IPS-15b (cell line): ENCODE data around the gene NPFF.

Experiments
- H3K27me3 ChIP-seq: one replicate; pipeline ENCODE4 v1.6.1; 2013; ENCODE audit warnings: low read length; ENCODE audit not compliant: control insufficient read depth, insufficient read depth
- H3K36me3 ChIP-seq: one replicate; pipeline ENCODE4 v1.6.1; 2013; ENCODE audit warnings: low read length; ENCODE audit not compliant: control insufficient read depth, insufficient read depth
- H3K4me1 ChIP-seq: one replicate; pipeline ENCODE4 v1.6.1; 2013; ENCODE audit warnings: mild to moderate bottlenecking, low read length; ENCODE audit not compliant: control insufficient read depth, insufficient read depth
- H3K4me3 ChIP-seq: one replicate; pipeline ENCODE4 v1.5.1; 2013; ENCODE audit warnings: low read depth, low read length
- H3K9ac ChIP-seq: one replicate; pipeline ENCODE4 v1.6.1; 2013; ENCODE audit warnings: low read depth, mild to moderate bottlenecking, low read length
- H3K9me3 ChIP-seq: one replicate; pipeline ENCODE4 v1.6.1; 2013; ENCODE audit warnings: mild to moderate bottlenecking, low read length; ENCODE audit not compliant: control insufficient read depth, insufficient read depth

The NPFF gene

DNA sequence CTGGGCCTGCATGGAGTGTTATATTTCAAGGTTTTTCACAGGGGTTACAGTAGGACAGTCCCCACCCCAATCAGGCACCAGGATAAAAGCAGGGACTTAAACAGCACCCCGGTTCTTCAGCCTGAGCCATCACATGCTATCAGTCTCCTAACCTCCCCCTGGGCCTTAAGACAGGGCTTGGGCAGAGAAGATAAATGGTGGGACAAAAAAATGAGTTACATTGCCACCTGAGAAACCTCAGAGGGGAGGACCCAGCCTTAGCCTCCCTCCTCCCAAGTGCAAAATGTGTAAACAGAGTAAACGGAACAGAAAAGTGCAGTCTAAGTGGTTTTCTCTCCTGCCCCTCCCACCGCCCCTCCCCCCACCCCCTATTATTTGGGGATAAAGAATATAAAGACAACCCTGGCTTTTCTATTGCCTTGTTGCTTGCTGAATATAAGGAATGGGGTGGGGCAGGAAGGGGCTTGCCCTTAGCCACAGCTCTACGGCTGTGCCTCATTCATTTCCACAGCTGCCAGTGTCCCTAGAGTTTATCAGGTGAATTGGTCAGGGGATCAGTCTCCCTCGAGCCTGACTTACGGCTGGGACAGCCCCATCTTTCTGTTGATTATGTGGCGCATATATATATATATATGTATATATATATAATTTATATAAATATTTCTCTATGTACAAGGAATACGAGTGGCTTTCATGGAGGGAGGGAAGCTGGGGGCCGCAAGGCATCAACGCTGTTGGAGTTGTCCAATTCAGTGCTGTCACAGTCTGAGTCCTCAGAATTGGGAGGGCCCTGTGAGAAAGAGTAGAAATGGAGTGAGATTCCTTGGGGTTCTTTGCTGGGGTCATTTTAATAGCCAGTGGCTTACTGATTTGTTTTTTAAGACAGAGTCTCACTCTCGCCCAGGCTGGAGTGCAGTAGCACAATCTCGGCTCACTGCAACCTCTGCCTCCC, 26.5 kb downstream of the NPFF start:
- Histone ChIP-seq H3K27me3 (no peaks in the 10 kb centered on the region), H3K4me1 (peaks cover 4% of the 10 kb centered on the region), H3K4me3 (no peak overlapping the region), H3K9ac (no peak overlapping the region), H3K36me3 (peaks cover 45% of the 10 kb centered on the region), H3K9me3 (no peaks in the 10 kb centered on the region)

DNA sequence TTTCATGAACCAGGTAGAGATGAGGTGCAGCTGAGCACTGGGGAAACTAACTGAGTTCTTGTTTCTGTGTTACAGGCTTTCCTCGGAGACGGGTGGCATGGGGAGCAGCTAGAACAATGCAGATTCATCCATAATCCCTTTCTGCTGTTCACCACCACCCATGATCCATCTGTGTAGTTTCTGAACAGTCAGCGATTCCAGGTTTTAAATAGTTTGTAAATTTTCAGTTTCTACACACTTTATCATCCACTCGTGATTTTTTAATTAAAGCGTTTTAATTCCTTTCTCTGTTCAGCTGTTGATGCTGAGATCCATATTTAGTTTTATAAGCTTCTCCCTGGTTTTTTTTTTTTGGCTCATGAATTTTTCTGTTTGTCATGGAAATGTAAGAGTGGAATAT, 28.0 kb downstream of the NPFF start:
- no peaks in the 10 kb centered on the region for H3K27me3 ChIP-seq
- peaks cover 48% of the 10 kb centered on the region for H3K36me3 ChIP-seq
- no peak overlapping the region for H3K4me3 ChIP-seq
- H3K9ac ChIP-seq, result no peak overlapping the region
- no peaks in the 10 kb centered on the region for H3K9me3 ChIP-seq
- peaks cover 7% of the 10 kb centered on the region for H3K4me1 ChIP-seq

DNA sequence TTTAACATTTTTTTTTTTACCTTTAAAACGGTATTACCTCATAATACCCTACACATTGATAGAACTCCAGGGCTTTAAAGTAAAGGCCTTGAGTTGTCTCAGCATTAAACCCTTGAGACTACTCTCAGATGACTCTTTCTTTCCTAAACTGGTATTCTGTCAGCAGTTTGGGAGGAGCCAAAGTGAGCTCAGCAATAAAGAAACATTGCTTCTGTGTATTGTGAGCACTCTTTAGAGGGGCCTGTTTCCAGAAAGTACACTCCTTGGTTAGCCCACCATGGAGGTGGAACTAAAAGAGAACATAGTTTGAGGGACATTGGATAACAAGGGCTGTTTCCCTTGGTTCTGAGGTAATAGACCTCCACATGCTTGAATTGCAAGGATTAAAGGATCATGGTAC, 28.4 kb downstream of the NPFF start:
- H3K36me3 ChIP-seq, result peaks cover 51% of the 10 kb centered on the region
- H3K27me3 ChIP-seq, result no peaks in the 10 kb centered on the region
- peaks cover 7% of the 10 kb centered on the region for H3K4me1 ChIP-seq
- H3K4me3 ChIP-seq, result no peak overlapping the region
- no peak overlapping the region for H3K9ac ChIP-seq
- no peaks in the 10 kb centered on the region for H3K9me3 ChIP-seq

DNA sequence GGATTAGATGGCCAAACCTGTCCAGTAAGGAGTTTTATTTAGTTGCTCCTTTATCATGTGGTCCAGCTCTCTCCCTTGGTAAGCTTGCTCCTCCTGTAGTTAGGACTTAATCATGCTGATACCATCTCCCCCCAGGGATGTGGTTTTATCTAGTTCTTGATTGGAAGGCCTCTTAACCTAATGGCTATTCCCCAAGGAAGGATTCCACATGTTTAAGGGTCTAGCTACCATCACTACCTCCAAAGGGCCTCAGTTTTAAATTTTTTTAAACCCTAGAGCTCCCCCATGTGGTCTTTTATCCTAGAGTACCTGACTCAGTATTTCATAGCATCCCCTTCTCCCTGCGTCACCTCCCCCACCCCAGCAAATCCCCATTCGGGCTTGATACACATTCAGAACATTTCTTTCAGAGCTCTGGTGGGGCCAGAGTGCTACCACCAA, 30.5 kb downstream of the NPFF start:
- Histone ChIP-seq H3K4me1 (peaks cover 7% of the 10 kb centered on the region), H3K9me3 (no peaks in the 10 kb centered on the region), H3K9ac (no peak overlapping the region), H3K27me3 (no peaks in the 10 kb centered on the region), H3K36me3 (peaks cover 39% of the 10 kb centered on the region), H3K4me3 (no peak overlapping the region)

DNA sequence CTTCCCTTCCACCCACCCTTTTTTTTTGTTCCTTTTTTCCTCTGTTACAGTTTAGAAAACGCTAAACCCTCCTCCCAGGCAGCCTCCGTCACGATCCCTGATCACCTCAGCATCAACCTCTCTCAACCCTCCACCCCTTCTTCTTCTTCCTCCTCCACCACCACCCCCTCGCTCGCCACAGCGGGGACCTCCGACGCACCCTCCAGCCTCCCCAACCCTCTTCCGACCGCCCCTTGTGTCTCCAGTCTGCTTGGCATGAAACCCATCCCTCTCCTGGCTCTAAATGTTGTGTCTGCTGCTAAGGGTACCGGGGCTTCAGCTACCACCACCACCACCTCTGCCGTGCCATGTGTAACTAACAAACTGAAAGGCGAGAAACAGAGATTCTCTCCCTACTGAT, 32.5 kb downstream of the NPFF start:
- H3K36me3 ChIP-seq, result peaks cover 48% of the 10 kb centered on the region
- peaks cover 7% of the 10 kb centered on the region for H3K4me1 ChIP-seq
- no peak overlapping the region for H3K9ac ChIP-seq
- H3K27me3 ChIP-seq, result no peaks in the 10 kb centered on the region
- no peaks in the 10 kb centered on the region for H3K9me3 ChIP-seq
- H3K4me3 ChIP-seq, result no peak overlapping the region

DNA sequence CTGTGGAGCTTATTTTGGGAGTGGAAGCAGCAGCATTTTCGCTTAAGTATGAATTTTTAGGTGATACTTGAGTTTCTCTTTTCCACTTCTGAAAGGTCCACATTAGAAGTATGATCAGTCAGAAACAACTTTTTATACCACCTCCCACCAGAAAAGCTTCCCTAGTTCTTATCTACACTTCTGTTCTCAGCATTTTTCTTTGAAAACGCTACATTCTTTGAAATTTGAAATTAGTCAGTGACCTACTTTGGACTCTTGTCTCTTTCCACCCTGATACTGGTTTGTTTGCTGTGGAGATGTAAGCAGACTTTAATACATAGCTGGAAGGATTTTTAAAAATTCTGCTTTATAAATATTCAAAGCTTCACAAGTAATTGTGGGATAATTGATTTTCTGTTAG, 33.2 kb downstream of the NPFF start:
- H3K27me3 ChIP-seq, result no peaks in the 10 kb centered on the region
- peaks cover 52% of the 10 kb centered on the region for H3K36me3 ChIP-seq
- H3K9ac ChIP-seq, result no peak overlapping the region
- no peak overlapping the region for H3K4me3 ChIP-seq
- H3K9me3 ChIP-seq, result no peaks in the 10 kb centered on the region
- peaks cover 7% of the 10 kb centered on the region for H3K4me1 ChIP-seq

DNA sequence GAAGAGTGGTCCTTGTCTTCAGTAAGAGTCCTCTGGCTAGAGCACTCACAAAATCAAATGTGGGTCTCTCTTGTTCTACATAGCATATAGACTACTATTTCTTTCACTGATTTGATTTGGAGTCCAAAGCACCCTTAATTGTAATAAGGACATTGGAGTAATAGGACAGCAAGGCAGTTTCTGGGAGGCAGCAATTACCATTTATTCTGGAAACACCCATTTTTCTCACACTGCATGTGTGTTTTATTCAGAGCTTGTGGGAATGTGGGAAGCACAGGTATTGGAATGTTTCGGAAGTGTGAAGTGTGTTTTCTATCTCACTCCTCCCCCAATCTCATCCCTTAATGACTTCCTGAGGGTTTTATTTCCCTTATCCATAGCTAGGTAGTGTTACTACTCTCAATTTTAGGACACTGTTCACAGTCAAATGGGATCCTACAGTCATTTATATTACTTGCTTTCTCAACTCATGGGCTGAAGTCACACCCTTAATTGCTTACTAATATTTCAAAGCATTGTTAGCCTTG, 35.2 kb downstream of the NPFF start:
- Histone ChIP-seq H3K9ac (no peak overlapping the region), H3K9me3 (no peaks in the 10 kb centered on the region), H3K36me3 (peaks cover 64% of the 10 kb centered on the region), H3K4me3 (no peak overlapping the region), H3K27me3 (no peaks in the 10 kb centered on the region), H3K4me1 (peaks cover 7% of the 10 kb centered on the region)

DNA sequence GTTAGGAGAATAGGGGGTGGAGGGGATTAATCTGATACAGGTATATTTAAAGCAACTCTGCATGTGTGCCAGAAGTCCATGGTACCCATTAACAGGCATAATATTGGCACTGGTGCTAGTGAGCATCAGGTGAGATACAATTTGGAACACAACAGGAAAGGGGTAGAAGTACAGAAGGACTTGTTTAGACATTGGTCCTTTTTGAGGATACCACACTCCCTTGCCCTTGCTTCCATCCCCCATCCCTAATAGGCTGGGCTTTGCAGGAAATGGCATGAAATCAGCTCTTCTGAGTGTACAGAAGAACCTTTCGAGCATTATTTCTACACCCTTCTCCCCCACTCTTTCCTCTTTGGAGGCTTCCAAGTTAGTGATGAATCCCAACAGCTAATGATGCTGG, 39.0 kb downstream of the NPFF start:
- H3K4me1 ChIP-seq, result peaks cover 6% of the 10 kb centered on the region
- H3K36me3 ChIP-seq, result peaks cover 70% of the 10 kb centered on the region
- H3K9me3 ChIP-seq, result no peaks in the 10 kb centered on the region
- no peak overlapping the region for H3K9ac ChIP-seq
- H3K27me3 ChIP-seq, result no peaks in the 10 kb centered on the region
- H3K4me3 ChIP-seq, result no peak overlapping the region

DNA sequence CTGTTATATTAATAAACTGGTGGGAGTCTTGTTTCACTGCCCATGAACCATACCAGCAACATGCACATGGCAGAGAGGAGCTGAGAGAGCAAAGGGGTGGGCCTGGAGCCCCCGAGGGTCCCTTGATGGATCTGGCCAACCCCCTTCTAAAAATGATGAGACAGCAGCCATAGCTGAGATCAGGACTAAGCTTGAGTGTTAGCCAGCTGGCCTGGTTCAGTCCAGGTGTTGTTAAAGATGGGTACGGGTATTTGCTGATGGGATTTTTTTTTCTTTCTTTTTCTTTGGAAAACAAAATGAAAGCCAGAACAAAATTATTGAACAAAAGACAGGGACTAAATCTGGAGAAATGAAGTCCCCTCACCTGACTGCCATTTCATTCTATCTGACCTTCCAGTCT, 39.4 kb downstream of the NPFF start:
- Histone ChIP-seq H3K27me3 (no peaks in the 10 kb centered on the region), H3K9me3 (no peaks in the 10 kb centered on the region), H3K4me3 (no peak overlapping the region), H3K9ac (no peak overlapping the region), H3K4me1 (peaks cover 7% of the 10 kb centered on the region), H3K36me3 (peaks cover 74% of the 10 kb centered on the region)

DNA sequence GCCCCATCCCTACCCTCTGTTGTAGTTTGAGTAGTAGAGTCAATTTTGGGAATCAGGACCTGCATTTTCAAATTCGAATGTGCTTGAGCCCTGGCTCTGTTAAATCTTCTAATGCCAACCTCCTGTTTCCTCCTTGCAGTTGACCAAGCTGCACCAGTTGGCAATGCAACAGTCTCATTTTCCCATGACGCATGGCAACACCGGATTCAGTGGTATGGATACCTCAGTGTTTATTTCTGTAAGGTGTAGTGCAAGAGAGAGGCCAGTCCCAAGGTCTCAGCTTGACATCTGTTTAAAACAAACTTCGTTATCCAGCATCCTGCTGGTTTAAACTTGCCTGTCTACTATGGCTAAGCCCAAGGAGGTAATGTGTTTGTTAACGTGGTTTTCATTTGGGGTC, 40.2 kb downstream of the NPFF start:
- H3K9me3 ChIP-seq, result no peaks in the 10 kb centered on the region
- no peak overlapping the region for H3K4me3 ChIP-seq
- no peaks in the 10 kb centered on the region for H3K27me3 ChIP-seq
- H3K9ac ChIP-seq, result no peak overlapping the region
- peaks cover 82% of the 10 kb centered on the region for H3K36me3 ChIP-seq
- H3K4me1 ChIP-seq, result peaks cover 8% of the 10 kb centered on the region

DNA sequence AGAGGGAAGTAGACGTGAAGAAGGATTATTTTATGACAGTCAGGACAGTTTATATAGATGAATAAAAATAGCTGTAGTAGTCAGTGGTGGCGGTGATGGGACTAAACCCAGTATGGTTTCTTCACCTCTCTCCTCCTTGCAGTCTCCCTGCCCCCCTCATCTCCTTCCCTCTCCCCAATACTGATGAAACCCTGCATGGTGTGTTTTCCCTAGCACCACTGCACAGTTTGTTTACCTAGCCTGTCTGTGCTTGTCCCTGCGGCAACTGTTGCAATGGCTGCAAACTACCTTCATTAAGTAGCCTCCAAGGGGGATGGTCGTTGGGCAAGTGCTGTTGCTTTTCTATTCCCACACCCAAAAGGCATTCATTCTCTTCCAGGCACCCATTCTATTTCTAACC, 40.6 kb downstream of the NPFF start:
- Histone ChIP-seq H3K9me3 (no peaks in the 10 kb centered on the region), H3K9ac (no peak overlapping the region), H3K4me1 (peaks cover 8% of the 10 kb centered on the region), H3K36me3 (peaks cover 86% of the 10 kb centered on the region), H3K27me3 (no peaks in the 10 kb centered on the region), H3K4me3 (no peak overlapping the region)

DNA sequence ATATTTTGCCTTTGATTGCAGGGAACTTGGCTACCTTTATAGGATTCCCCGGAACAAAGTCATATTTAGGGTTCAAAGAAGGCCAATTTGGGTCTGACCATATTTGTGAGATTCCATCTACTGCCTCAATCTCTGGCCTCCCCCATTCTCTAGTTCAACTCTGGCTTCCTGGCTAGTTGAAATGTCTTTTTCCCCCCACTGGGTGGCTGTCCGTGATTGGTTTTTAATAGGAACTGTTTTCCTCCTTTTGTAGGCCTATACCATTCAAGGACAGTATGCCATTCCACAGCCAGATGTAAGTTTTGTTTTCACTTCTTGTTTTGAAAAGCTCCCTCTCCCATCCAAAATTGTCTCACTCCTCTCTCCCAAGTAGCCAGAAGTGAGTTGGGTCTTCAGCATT, 41.6 kb downstream of the NPFF start:
- H3K4me1 ChIP-seq, result peaks cover 8% of the 10 kb centered on the region
- peaks cover 89% of the 10 kb centered on the region for H3K36me3 ChIP-seq
- H3K9me3 ChIP-seq, result no peaks in the 10 kb centered on the region
- no peaks in the 10 kb centered on the region for H3K27me3 ChIP-seq
- H3K9ac ChIP-seq, result no peak overlapping the region
- no peak overlapping the region for H3K4me3 ChIP-seq
